ENCODE measurements around the gene TNNI3.

GRCh38 chr19:55198651-55199050 is 41.1 kb upstream of the TNNI3 start:
- TF ChIP-seq CTCF (IDR thresholded peaks at IDR 0.05 in 4 of 5, conservative IDR thresholded peaks at IDR 0.05 in 1 of 5): no peak
- TF ChIP-seq POLR2A (IDR thresholded peaks at IDR 0.05): no peak
